Pancreas (tissue), 10 donors: ENCODE data around the gene PRELP. TPM values are rescaled to one million over a fixed set of nuclear protein-coding genes. Genes with fewer than 3 reads are reported as not detected.

Experiments
- ATAC-seq, 4 donors: fragments of 200-7000 bp; cut with Tn5 transposase; one replicate each; pipeline versions ENCODE4 v1.8.0 to v1.9.1; 2020; ENCODE audit warnings: mild to moderate bottlenecking in 4 of 4, moderate library complexity in 4 of 4
- DNase-seq, 6 donors: peaks; one replicate each; pipeline ENCODE4 v3.0.0-alpha.2; 2020
- FAIRE-seq: peaks from 2 replicates; lab custom pipeline; 2012; peaks lifted over from hg19 to GRCh38; lab: Jason Lieb, UNC
- H3K27ac ChIP-seq, 4 donors: fragments of 200-600 bp; sonication (generic); 1 replicate in 3 of 4; 2 replicates in 1 of 4; pipeline versions ENCODE4 v1.5.0 to v1.8.0; 2020
- H3K27me3 ChIP-seq, 4 donors: fragments of 200-600 bp; one replicate each; pipeline ENCODE4 v1.8.0; 2021
- H3K36me3 ChIP-seq, 3 donors: fragments of 200-600 bp; sonication (generic) in 1 of 3; one replicate each; pipeline versions ENCODE4 v1.5.0 to v1.8.0; 2020 to 2021
- H3K4me1 ChIP-seq, 3 donors: fragments of 200-600 bp; one replicate each; pipeline ENCODE4 v1.8.0; 2021
- H3K4me3 ChIP-seq, 4 donors: fragments of 200-600 bp; sonication (generic) in 2 of 4; one replicate each; pipeline versions ENCODE4 v1.5.0 to v1.8.0; 2020 to 2021
- H3K9me3 ChIP-seq, 4 donors: fragments of 200-600 bp; one replicate each; pipeline ENCODE4 v1.8.0; 2021
- WGBS, 2 donors: extraction: QIAGEN DNeasy Blood & Tissue Kit; methylation state at CpG; one replicate each; pipeline ENCODE4 v1.1.7; 2013; 5-methylcytosine and 5-hydroxymethylcytosine counted together
- intact Hi-C, 3 donors: fragments of 100-400 bp; cut with DNase I; formaldehyde crosslinking; loops; one replicate each; pipeline versions ENCODE4 v1.11.1 to v1.14.2; 2022
- polyA plus RNA-seq, 2 donors: library from polyadenylated mRNA; stranded (reverse); fragments of 200-250 nt; gene quantifications; one replicate each; pipeline ENCODE4 v1.2.3, GENCODE V29; 2013
- total RNA-seq, 6 donors: library from RNA; stranded (reverse); fragmentation: NEBNext Ultra II Directional in 4 of 6; extraction: Animal tissue kit (Norgen Biotek cat#: 25700) in 4 of 6; gene quantifications; one replicate each; pipeline versions ENCODE4 v1.2.1 to v1.2.4, GENCODE V29; 2021 to 2023
- TF ChIP-seq, protein P1 (sequence below), 4 donors: fragments of 200-600 bp; sonication (generic) in 3 of 4; IDR thresholded peaks; one replicate each; pipeline versions ENCODE4 v1.5.0 to v1.8.0; 2021; ENCODE audit warnings: antibody characterized with exemption in 4 of 4
- donor health status: healthy with polysubstance abuse.
- donor health status: DM: no; HTN: no; CAD: no; lungs with moderate emphysema.
- donor health status: DM: no; HTN: no; CAD: no.
- donor health status: control.
- donor health status: control.
- donor health status: Bipolar disorder and iron deficiency.
- donor health status: DM: yes; HTN: yes; CAD: no.
- donor health status: DM: no; HTN: no; CAD: no.
- donor health status: DM: no; HTN: no; CAD: no.
- donor health status: DM: yes; HTN: yes; CAD: no.

Gene PRELP
- total and polyA plus RNA-seq, 8 donors = 1.2 to 6.6 (median 3.0) TPM

- TF ChIP-seq, protein P1, sequence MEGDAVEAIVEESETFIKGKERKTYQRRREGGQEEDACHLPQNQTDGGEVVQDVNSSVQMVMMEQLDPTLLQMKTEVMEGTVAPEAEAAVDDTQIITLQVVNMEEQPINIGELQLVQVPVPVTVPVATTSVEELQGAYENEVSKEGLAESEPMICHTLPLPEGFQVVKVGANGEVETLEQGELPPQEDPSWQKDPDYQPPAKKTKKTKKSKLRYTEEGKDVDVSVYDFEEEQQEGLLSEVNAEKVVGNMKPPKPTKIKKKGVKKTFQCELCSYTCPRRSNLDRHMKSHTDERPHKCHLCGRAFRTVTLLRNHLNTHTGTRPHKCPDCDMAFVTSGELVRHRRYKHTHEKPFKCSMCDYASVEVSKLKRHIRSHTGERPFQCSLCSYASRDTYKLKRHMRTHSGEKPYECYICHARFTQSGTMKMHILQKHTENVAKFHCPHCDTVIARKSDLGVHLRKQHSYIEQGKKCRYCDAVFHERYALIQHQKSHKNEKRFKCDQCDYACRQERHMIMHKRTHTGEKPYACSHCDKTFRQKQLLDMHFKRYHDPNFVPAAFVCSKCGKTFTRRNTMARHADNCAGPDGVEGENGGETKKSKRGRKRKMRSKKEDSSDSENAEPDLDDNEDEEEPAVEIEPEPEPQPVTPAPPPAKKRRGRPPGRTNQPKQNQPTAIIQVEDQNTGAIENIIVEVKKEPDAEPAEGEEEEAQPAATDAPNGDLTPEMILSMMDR (IDR thresholded peaks at IDR 0.05) = no peak
- no peaks in the 10 kb centered on the region for H3K4me1 ChIP-seq
- peaks cover 0 to 3% (median 0%) of the 10 kb centered on the region in 4 donors for H3K27me3 ChIP-seq
- H3K9me3 ChIP-seq = no peaks in the 10 kb centered on the region
- ATAC-seq = peak in 2 of 4 donors; percentile 11 to 31
- intact Hi-C loops = loop anchor here in 1 of 3 donors (10.0 kb wide), 1 partner anchor 104 kb away; no protein-coding TSS in a partner anchor
- FAIRE-seq = no peak
- no peak for DNase-seq
- H3K27ac ChIP-seq = no peak overlapping the region
- no peaks in the 10 kb centered on the region for H3K36me3 ChIP-seq
- no peak overlapping the region for H3K4me3 ChIP-seq
- WGBS, 2 donors = 73 to 74% methylated on average over 9 of the region's 9 CpGs
Measured at GRCh38 chr1:203448521-203449061, 27.0 kb upstream of the PRELP start.

DNA sequence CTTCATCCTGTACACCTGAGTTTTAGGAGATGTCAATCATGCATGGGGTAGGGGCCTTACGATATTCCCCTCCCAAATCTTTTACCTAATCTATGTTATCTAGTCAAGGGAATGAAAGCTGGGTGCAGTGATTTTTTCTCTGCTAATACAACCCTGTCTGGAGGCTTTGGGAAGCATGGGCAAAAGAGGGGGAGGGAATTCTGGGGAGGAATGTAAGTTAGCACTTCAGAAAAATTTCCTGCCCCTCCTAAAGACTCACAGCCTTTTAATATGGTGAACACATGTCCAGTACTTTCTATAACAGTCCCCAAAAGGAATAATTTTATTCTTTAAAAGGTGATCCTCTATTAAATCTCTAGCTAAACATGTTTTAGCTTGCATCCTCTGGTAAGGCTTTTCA is 25.6 kb upstream of the PRELP start:
- intact Hi-C loops = no loop called here
- WGBS, 2 donors = 52 to 53% methylated on average over 1 of the region's 1 CpG
- Histone ChIP-seq H3K36me3 (no peaks in the 10 kb centered on the region), H3K4me1 (no peaks in the 10 kb centered on the region), H3K9me3 (no peaks in the 10 kb centered on the region), H3K27me3 (peaks cover 0 to 3% (median 0%) of the 10 kb centered on the region in 4 donors), H3K4me3 (no peak overlapping the region), H3K27ac (no peak overlapping the region)
- no peak for ATAC-seq
- no peak for DNase-seq
- TF ChIP-seq, protein P1 (IDR thresholded peaks at IDR 0.05) = no peak
- FAIRE-seq = no peak

DNA sequence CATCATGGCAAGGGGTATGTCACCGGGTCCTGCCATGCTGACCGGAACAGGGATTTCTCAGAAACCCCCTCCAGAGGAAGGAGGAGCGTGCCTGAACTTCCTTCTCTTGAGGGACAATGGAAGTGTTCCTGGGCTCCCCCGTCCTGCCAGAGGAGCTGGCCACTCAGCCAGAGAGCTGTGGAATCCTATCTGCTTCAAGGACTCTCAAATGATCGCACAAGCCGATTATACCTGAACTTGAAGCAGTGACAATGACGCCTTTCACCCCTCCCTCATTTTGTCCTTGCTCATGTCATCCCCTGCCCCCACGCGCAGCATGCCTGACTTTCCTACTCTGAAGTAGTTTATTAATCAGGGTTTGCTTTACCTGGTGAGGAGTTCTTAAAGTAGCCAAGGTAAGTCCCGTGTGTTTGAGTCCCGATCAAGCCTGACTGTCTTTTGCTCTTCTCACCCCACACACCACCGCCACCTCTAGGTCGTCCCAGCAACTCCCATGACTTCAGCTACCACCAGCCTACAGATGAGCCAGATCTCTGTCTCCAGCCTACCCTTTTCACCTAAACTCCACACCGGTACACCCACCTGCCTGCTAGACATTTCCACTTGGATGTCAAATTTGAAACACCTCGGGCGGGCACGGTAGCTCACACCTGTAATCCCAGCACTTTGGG is 25.0 kb upstream of the PRELP start:
- 43 to 47% methylated on average over 17 of the region's 17 CpGs for WGBS, 2 donors
- TF ChIP-seq, protein P1 (IDR thresholded peaks at IDR 0.05) = no peak

GRCh38 chr1:203451836-203452784 is 23.5 kb upstream of the PRELP start:
- H3K4me1 ChIP-seq = no peaks in the 10 kb centered on the region
- intact Hi-C loops = no loop called here
- H3K27ac ChIP-seq = no peak overlapping the region
- TF ChIP-seq, protein P1 (IDR thresholded peaks at IDR 0.05) = no peak
- ATAC-seq = no peak
- H3K4me3 ChIP-seq = no peak overlapping the region
- no peaks in the 10 kb centered on the region for H3K36me3 ChIP-seq
- DNase-seq = no peak
- H3K9me3 ChIP-seq = no peaks in the 10 kb centered on the region
- peaks cover 0 to 3% (median 0%) of the 10 kb centered on the region in 4 donors for H3K27me3 ChIP-seq
- no peak for FAIRE-seq
- 45 to 53% methylated on average over 2 of the region's 2 CpGs for WGBS, 2 donors

More for the DNA sequence above, 25.0 kb upstream of the PRELP start:
- intact Hi-C loops = no loop called here
- Histone ChIP-seq H3K36me3 (no peaks in the 10 kb centered on the region), H3K9me3 (no peaks in the 10 kb centered on the region), H3K4me1 (no peaks in the 10 kb centered on the region), H3K27me3 (peaks cover 0 to 3% (median 0%) of the 10 kb centered on the region in 4 donors), H3K4me3 (no peak overlapping the region), H3K27ac (no peak overlapping the region)
- no peak for FAIRE-seq
- DNase-seq = no peak
- ATAC-seq = no peak
